Nephron progenitor cell (in vitro differentiated cells): ENCODE measurements around the gene AP2A2.

ENCODE experiments used
- DNase-seq: peaks from one replicate; pipeline ENCODE4 v3.0.0; 2021
- H3K27ac Mint-ChIP-seq: 2 replicates; pipeline ENCODE4 v1.8.0; 2021; ENCODE audit warnings: mild to moderate bottlenecking, moderate library complexity, mixed read lengths
- H3K27me3 Mint-ChIP-seq: 2 replicates; pipeline ENCODE4 v1.8.0; 2021; ENCODE audit warnings: mild to moderate bottlenecking, low read depth, mixed read lengths; ENCODE audit not compliant: poor library complexity
- H3K36me3 Mint-ChIP-seq: 2 replicates; pipeline ENCODE4 v1.8.0; 2021; ENCODE audit warnings: low read depth, mixed read lengths
- H3K4me1 Mint-ChIP-seq: 2 replicates; pipeline ENCODE4 v1.8.0; 2021; ENCODE audit warnings: mixed read lengths
- H3K4me3 Mint-ChIP-seq: 2 replicates; pipeline ENCODE4 v1.8.0; 2021; ENCODE audit warnings: mild to moderate bottlenecking, moderate library complexity, mixed read lengths
- H3K9me3 Mint-ChIP-seq: 2 replicates; pipeline ENCODE4 v1.8.0; 2021; ENCODE audit warnings: mild to moderate bottlenecking, moderate library complexity, mixed read lengths
- TF ChIP-seq, protein P1 (sequence below): fragments of 200-600 bp; sonication (generic); IDR thresholded peaks from 2 replicates; pipeline ENCODE4 v1.5.0; 2021; ENCODE audit warnings: antibody characterized with exemption

Gene AP2A2

DNA sequence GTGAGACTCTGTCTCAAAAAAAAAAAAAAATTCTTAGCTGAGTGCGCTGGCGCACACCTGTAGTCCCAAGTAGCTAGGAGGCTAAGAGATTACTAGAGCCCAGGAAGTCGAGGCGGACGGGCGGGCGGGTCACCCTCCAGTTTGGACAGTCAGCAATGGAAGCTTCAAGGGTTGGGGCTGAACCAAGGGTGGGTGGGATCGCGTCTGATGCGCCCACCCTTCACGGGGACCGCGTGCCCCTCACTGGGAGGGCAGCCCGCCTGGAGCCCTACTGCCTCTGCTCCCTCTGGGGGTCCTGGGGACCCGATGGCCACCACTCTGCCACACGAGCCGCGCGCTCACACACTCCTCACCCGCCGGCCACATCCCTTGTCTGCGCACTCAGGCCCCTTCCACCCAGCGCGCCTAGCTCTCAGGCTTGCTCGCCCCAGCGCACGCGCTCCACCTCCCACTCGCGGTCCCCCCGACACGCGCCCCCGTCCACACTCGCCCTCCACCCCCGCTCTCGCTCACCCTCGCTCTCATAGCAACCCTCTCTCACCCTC lies 15.6 kb upstream of the AP2A2 start:
- peaks cover 16% of the 10 kb centered on the region for H3K4me1 Mint-ChIP-seq
- H3K27me3 Mint-ChIP-seq, result peaks cover 5% of the 10 kb centered on the region
- peaks cover 9% of the 10 kb centered on the region for H3K36me3 Mint-ChIP-seq
- H3K27ac Mint-ChIP-seq, result peak overlapping the region; percentile 51
- TF ChIP-seq, protein P1, sequence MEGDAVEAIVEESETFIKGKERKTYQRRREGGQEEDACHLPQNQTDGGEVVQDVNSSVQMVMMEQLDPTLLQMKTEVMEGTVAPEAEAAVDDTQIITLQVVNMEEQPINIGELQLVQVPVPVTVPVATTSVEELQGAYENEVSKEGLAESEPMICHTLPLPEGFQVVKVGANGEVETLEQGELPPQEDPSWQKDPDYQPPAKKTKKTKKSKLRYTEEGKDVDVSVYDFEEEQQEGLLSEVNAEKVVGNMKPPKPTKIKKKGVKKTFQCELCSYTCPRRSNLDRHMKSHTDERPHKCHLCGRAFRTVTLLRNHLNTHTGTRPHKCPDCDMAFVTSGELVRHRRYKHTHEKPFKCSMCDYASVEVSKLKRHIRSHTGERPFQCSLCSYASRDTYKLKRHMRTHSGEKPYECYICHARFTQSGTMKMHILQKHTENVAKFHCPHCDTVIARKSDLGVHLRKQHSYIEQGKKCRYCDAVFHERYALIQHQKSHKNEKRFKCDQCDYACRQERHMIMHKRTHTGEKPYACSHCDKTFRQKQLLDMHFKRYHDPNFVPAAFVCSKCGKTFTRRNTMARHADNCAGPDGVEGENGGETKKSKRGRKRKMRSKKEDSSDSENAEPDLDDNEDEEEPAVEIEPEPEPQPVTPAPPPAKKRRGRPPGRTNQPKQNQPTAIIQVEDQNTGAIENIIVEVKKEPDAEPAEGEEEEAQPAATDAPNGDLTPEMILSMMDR, result no peak
- H3K9me3 Mint-ChIP-seq, result no peaks in the 10 kb centered on the region
- peak overlapping the region; percentile 93 for H3K4me3 Mint-ChIP-seq
- peak; percentile 59 for DNase-seq

GRCh38 chr11:910589-911030 lies 15.1 kb upstream of the AP2A2 start, which contains the start of gene CHID1:
CHID1 (minus strand) TSS chr11:910810; CDS start chr11:904816, 5,994 bp downstream.
- Mint-ChIP-seq H3K36me3 (peaks cover 7% of the 10 kb centered on the region), H3K9me3 (no peaks in the 10 kb centered on the region), H3K4me3 (peak within 1 kb of the TSS; percentile 93), H3K27me3 (peaks cover 5% of the 10 kb centered on the region), H3K4me1 (peaks cover 16% of the 10 kb centered on the region), H3K27ac (peak within 1 kb of the TSS; percentile 94)
- TF ChIP-seq, protein P1, result no peak
- DNase-seq, result peak; percentile 88

GRCh38 chr11:911031-911889 lies 14.4 kb upstream of the AP2A2 start:
- H3K27ac Mint-ChIP-seq, result peak overlapping the region; percentile 94
- H3K4me3 Mint-ChIP-seq, result peak overlapping the region; percentile 87
- peaks cover 3% of the 10 kb centered on the region for H3K36me3 Mint-ChIP-seq
- TF ChIP-seq, protein P1, result no peak
- H3K27me3 Mint-ChIP-seq, result peaks cover 8% of the 10 kb centered on the region
- H3K4me1 Mint-ChIP-seq, result peaks cover 16% of the 10 kb centered on the region
- DNase-seq, result peak; percentile 69
- H3K9me3 Mint-ChIP-seq, result no peaks in the 10 kb centered on the region

DNA sequence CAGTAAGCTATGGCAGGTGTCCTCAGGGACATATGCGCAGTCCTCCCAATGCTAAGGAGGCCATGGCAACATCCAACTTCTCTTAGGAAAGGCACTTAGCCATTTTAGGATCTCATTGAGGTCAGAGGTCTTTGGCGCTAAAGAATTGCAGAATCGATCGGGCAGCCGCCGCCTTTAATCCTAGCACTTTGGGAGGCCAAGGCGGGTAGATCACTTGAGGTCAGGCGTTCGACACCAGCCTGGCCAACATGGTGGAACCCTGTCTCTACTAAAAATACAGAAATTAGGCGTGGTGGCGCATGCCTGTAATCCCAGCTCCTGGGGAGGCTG lies 13.8 kb upstream of the AP2A2 start:
- Mint-ChIP-seq H3K27me3 (peaks cover 8% of the 10 kb centered on the region), H3K9me3 (no peaks in the 10 kb centered on the region), H3K36me3 (no peaks in the 10 kb centered on the region), H3K27ac (peak overlapping the region; percentile 94), H3K4me3 (peak overlapping the region; percentile 87), H3K4me1 (peaks cover 16% of the 10 kb centered on the region)
- TF ChIP-seq, protein P1, result no peak
- DNase-seq, result no peak

- TF ChIP-seq, protein P1, result no peak
- H3K36me3 Mint-ChIP-seq, result no peaks in the 10 kb centered on the region
- no peak overlapping the region for H3K27ac Mint-ChIP-seq
- H3K4me3 Mint-ChIP-seq, result no peak overlapping the region
- peaks cover 16% of the 10 kb centered on the region for H3K4me1 Mint-ChIP-seq
- H3K27me3 Mint-ChIP-seq, result peaks cover 8% of the 10 kb centered on the region
- DNase-seq, result no peak
- no peaks in the 10 kb centered on the region for H3K9me3 Mint-ChIP-seq
Observed at GRCh38 chr11:912266-912665, 13.4 kb upstream of the AP2A2 start.
